ENCODE measurements around the gene CTU1. TPM values are rescaled to one million over a fixed set of nuclear protein-coding genes. Genes with fewer than 3 reads are reported as not detected.

Gene CTU1
- total RNA-seq, 1 experiment from 2014 or later: 11.3 TPM

DNA sequence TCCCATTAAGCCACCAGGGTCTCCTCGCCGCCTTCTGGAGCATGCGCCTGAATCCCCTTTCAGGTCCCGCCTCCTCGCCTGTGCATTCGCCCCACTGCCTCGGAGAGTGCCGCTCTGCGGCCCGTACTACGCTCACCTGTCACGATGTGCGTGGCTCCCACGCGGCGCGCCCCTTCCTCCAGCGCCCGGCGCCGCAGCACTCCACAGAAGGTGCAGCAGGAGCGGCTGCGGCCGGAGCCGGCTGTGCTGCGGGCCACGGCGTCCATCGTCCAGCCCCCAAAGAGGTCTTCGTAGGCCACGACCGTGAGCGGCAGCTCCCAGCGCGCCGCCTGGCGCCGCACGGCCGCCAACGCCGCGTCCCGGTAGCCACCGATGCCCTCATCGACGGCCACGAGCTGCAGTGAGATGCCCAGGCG is 4.3 kb downstream of the CTU1 start:
- DNase-seq: no peak
- BruUV-seq (replicated peaks): no TSS peak
- no peak overlapping the region for H3K27ac Mint-ChIP-seq (ENCODE audit: unreplicated experiment)
- H3K9me3 Mint-ChIP-seq (ENCODE audit: low read depth, unreplicated experiment): no peaks in the 10 kb centered on the region
- H3K4me1 Mint-ChIP-seq (ENCODE audit: low read depth, unreplicated experiment): peaks cover 19% of the 10 kb centered on the region
- CTCF ChIA-PET: no interaction called here
- H3K27me3 Mint-ChIP-seq (ENCODE audit: unreplicated experiment): no peaks in the 10 kb centered on the region
- no peak overlapping the region for H3K4me3 Mint-ChIP-seq (ENCODE audit: low read depth, unreplicated experiment)
- intact Hi-C loops (cut with micrococcal nuclease; ENCODE audit: unreplicated experiment): no loop called here
- peaks cover 47% of the 10 kb centered on the region for H3K36me3 Mint-ChIP-seq (ENCODE audit: insufficient read depth, unreplicated experiment)
- TF ChIP-seq, protein P1, sequence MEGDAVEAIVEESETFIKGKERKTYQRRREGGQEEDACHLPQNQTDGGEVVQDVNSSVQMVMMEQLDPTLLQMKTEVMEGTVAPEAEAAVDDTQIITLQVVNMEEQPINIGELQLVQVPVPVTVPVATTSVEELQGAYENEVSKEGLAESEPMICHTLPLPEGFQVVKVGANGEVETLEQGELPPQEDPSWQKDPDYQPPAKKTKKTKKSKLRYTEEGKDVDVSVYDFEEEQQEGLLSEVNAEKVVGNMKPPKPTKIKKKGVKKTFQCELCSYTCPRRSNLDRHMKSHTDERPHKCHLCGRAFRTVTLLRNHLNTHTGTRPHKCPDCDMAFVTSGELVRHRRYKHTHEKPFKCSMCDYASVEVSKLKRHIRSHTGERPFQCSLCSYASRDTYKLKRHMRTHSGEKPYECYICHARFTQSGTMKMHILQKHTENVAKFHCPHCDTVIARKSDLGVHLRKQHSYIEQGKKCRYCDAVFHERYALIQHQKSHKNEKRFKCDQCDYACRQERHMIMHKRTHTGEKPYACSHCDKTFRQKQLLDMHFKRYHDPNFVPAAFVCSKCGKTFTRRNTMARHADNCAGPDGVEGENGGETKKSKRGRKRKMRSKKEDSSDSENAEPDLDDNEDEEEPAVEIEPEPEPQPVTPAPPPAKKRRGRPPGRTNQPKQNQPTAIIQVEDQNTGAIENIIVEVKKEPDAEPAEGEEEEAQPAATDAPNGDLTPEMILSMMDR (IDR thresholded peaks at IDR 0.05; ENCODE audit: unreplicated experiment): no peak

DNA sequence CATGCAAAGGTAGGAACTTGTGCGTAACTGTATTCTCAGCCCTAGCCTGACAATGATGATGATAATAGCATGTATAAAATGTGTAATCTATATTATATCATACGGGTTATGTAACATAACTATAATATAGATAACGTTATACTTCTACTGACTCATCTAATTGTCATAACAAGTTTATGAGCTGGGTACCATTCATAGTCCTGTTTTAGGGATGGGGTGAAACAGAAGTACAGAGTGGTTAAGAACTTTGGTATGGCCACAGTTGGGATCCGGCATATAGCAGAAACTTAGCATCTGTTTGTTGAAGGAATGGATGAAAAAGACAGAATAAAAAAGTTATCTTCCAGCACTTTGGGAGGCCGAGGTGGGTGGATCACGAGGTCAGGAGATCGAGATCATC is 5.2 kb downstream of the CTU1 start:
- BruUV-seq (replicated peaks): no TSS peak
- peaks cover 19% of the 10 kb centered on the region for H3K4me1 Mint-ChIP-seq (ENCODE audit: low read depth, unreplicated experiment)
- no peaks in the 10 kb centered on the region for H3K9me3 Mint-ChIP-seq (ENCODE audit: low read depth, unreplicated experiment)
- no peak for DNase-seq
- H3K27ac Mint-ChIP-seq (ENCODE audit: unreplicated experiment): no peak overlapping the region
- H3K36me3 Mint-ChIP-seq (ENCODE audit: insufficient read depth, unreplicated experiment): peaks cover 42% of the 10 kb centered on the region
- H3K27me3 Mint-ChIP-seq (ENCODE audit: unreplicated experiment): no peaks in the 10 kb centered on the region
- CTCF ChIA-PET: interaction anchor here (0.6 kb wide), 1 partner anchor 11 kb away, joined by 4 read pairs; no protein-coding TSS in a partner anchor
- no peak overlapping the region for H3K4me3 Mint-ChIP-seq (ENCODE audit: low read depth, unreplicated experiment)
- TF ChIP-seq, protein P1 (IDR thresholded peaks at IDR 0.05; ENCODE audit: unreplicated experiment): no peak
- intact Hi-C loops (cut with micrococcal nuclease; ENCODE audit: unreplicated experiment): no loop called here

DNA sequence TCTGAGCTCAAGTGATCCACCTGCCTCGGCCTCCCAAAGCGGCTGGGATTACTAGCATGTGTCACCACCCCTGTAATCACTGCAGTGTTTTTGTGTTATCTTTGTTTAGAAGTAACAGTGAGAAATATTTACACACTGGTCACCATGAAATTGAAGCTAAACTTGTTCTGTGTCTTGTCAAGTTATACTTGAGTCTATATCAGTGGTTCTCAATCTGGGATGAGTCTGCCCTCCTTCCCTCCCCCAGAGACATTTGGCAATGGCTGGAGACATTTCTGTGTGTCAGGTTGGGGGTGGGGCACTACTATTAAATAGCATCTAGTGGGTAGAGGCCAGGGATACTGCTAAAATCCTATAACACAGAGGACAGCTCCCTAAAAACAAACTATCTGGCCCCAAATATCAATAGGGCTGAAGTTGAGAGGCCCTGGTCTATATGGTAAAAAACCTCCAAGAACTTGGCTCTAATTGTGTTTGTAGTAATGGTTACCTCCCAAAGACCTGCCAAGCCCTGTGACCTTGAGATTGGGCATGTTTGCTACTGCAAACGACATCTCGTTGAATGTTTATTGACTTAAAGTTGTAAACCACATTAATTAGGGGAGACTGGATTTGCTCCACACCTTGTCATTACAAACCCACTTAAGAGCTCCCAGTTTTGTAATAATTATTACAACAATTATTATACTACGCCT is 6.9 kb downstream of the CTU1 start:
- no peak overlapping the region for H3K4me3 Mint-ChIP-seq (ENCODE audit: low read depth, unreplicated experiment)
- no peak for DNase-seq
- TF ChIP-seq, protein P1 (IDR thresholded peaks at IDR 0.05; ENCODE audit: unreplicated experiment): no peak
- peaks cover 17% of the 10 kb centered on the region for H3K4me1 Mint-ChIP-seq (ENCODE audit: low read depth, unreplicated experiment)
- CTCF ChIA-PET: interaction anchor here (0.6 to 0.7 kb wide), 2 partner anchors 332 to 561 kb away, joined by 3 to 4 read pairs; no protein-coding TSS in a partner anchor
- H3K27me3 Mint-ChIP-seq (ENCODE audit: unreplicated experiment): no peaks in the 10 kb centered on the region
- H3K36me3 Mint-ChIP-seq (ENCODE audit: insufficient read depth, unreplicated experiment): peaks cover 42% of the 10 kb centered on the region
- intact Hi-C loops (cut with micrococcal nuclease; ENCODE audit: unreplicated experiment): no loop called here
- no peak overlapping the region for H3K27ac Mint-ChIP-seq (ENCODE audit: unreplicated experiment)
- BruUV-seq (replicated peaks): no TSS peak
- H3K9me3 Mint-ChIP-seq (ENCODE audit: low read depth, unreplicated experiment): no peaks in the 10 kb centered on the region

DNA sequence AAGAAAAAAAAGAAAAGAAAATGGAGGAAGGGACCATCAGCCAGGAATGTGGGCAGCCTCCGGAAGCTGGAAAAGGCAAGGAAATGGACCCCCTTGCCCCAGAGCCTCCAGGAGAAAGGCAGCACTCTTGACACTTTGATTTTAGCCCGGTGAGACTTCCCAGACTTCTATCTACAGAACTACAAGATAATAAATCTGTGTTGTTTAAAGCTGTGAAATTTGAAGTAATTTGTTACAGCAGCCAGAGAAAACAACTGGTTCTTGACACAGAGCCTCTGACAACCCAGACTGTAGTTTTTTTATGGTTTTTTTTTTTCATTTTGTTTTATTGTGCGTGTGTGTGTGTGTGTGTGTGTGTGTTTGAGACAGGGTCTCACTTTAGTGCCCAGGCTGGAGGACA is 7.6 kb downstream of the CTU1 start:
- H3K27ac Mint-ChIP-seq (ENCODE audit: unreplicated experiment): no peak overlapping the region

More for the DNA sequence above, 7.6 kb downstream of the CTU1 start:
- CTCF ChIA-PET: interaction anchor here (0.7 kb wide), 1 partner anchor 333 kb away, joined by 4 read pairs; no protein-coding TSS in a partner anchor
- H3K4me1 Mint-ChIP-seq (ENCODE audit: low read depth, unreplicated experiment): peaks cover 17% of the 10 kb centered on the region
- intact Hi-C loops (cut with micrococcal nuclease; ENCODE audit: unreplicated experiment): no loop called here
- DNase-seq: no peak
- no peak overlapping the region for H3K4me3 Mint-ChIP-seq (ENCODE audit: low read depth, unreplicated experiment)
- no TSS peak for BruUV-seq (replicated peaks)
- H3K9me3 Mint-ChIP-seq (ENCODE audit: low read depth, unreplicated experiment): no peaks in the 10 kb centered on the region
- peaks cover 42% of the 10 kb centered on the region for H3K36me3 Mint-ChIP-seq (ENCODE audit: insufficient read depth, unreplicated experiment)
- TF ChIP-seq, protein P1 (IDR thresholded peaks at IDR 0.05; ENCODE audit: unreplicated experiment): no peak
- no peaks in the 10 kb centered on the region for H3K27me3 Mint-ChIP-seq (ENCODE audit: unreplicated experiment)
